ENCODE measurements around the gene RCOR3.

- TF ChIP-seq CTCF (IDR thresholded peaks at IDR 0.05) (no peak), EZH2 (IDR thresholded peaks at IDR 0.05) (no peak)
Measured at GRCh38 chr1:211358685-211359084, 99.5 kb downstream of the RCOR3 start.
